Measurements from ENCODE around the gene STX8. TPM values are rescaled to one million over a fixed set of nuclear protein-coding genes. Genes with fewer than 3 reads are reported as not detected.

STX8 gene
- total and polyA plus RNA-seq, 9 of the 15 experiments (the other 6 are each of a cell fraction or from before 2014, with no cell fraction given) = 14.6 to 42.5 (median 22.1) TPM

DNA sequence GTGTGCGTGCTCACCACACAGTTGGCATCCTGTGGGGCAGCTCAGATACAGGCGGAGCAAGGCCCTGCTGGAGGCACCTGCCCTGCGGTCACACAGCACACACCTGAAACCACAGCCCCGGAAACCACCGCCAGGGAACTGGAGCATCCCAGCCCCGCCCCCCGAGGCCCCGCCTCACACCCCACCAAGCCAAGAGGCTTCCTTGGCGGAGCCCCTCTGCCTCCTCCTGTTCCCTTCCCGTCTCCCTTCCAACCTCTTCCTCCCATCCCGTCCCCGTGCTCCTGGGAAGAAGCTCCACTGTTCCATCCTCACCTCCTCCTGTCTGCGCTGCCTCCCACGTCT, 348.9 kb downstream of the STX8 start (continued):
- TF ChIP-seq, protein P1, sequence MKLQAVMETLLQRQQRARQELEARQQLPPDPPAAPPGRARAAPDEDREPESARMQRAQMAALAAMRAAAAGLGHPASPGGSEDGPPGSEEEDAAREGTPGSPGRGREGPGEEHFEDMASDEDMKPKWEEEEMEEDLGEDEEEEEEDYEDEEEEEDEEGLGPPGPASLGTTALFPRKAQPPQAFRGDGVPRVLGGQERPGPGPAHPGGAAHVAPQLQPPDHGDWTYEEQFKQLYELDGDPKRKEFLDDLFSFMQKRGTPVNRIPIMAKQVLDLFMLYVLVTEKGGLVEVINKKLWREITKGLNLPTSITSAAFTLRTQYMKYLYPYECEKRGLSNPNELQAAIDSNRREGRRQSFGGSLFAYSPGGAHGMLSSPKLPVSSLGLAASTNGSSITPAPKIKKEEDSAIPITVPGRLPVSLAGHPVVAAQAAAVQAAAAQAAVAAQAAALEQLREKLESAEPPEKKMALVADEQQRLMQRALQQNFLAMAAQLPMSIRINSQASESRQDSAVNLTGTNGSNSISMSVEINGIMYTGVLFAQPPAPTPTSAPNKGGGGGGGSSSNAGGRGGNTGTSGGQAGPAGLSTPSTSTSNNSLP (IDR thresholded peaks at IDR 0.05; ENCODE audit: borderline replicate concordance, low read depth, low read length) = no peak
- TF ChIP-seq CHD2 (IDR thresholded peaks at IDR 0.05; ENCODE audit: low read depth, low read length) (no peak), SFPQ (IDR thresholded peaks at IDR 0.05; ENCODE audit: low read depth, low read length) (no peak), ZSCAN32 (CRISPR knock-in tag; IDR thresholded peaks at IDR 0.05) (no peak), IRF9 (tag; IDR thresholded peaks at IDR 0.05) (no peak), NFE2 (IDR thresholded peaks at IDR 0.05; ENCODE audit: low read depth) (no peak)
